Uterus (tissue), 4 donors: ENCODE measurements around the gene PLEKHH1. TPM values are rescaled to one million over a fixed set of nuclear protein-coding genes. Genes with fewer than 3 reads are reported as not detected.

Experiments used
- DNase-seq, 2 donors: peaks; one replicate each; pipeline ENCODE4 v3.0.0-alpha.2; 2019 to 2020
- H3K27ac ChIP-seq, 2 donors: fragments of 200-600 bp; sonication (generic); 1 replicate in 1 of 2; 2 replicates in 1 of 2; pipeline ENCODE4 v1.5.1; 2016 to 2018
- H3K27me3 ChIP-seq, 2 donors: fragments of 200-600 bp; sonication (generic); one replicate each; pipeline ENCODE4 v1.5.1; 2018 to 2019; ENCODE audit warnings: control low read depth in 1 of 2
- H3K36me3 ChIP-seq, 2 donors: fragments of 200-600 bp; sonication (generic); one replicate each; pipeline ENCODE4 v1.5.1; 2019; ENCODE audit warnings: control low read depth in 1 of 2
- H3K4me1 ChIP-seq, 2 donors: fragments of 200-600 bp; sonication (generic); one replicate each; pipeline ENCODE4 v1.5.1; 2018 to 2019; ENCODE audit warnings: control low read depth in 1 of 2
- H3K4me3 ChIP-seq, 2 donors: fragments of 200-600 bp; sonication (generic); 1 replicate in 1 of 2; 2 replicates in 1 of 2; pipeline ENCODE4 v1.5.1; 2018 to 2019; ENCODE audit warnings: mild to moderate bottlenecking in 1 of 2
- H3K9me3 ChIP-seq, 2 donors: fragments of 200-600 bp; sonication (generic); one replicate each; pipeline ENCODE4 v1.5.1; 2019; ENCODE audit warnings: control low read depth in 1 of 2
- CTCF ChIP-seq, 4 experiments: fragments of 200-600 bp in 2 of 4; fragments of 450-650 bp in 2 of 4; sonication (generic) in 2 of 4; IDR thresholded peaks; one replicate each; pipeline ENCODE4 v1.5.1; 2016 to 2019; ENCODE audit warnings: antibody characterized with exemption in 4 of 4, mild to moderate bottlenecking in 2 of 4, moderate library complexity in 1 of 4
- POLR2A ChIP-seq, 2 donors: fragments of 450-650 bp; IDR thresholded peaks; one replicate each; pipeline ENCODE4 v1.6.1; 2016; ENCODE audit warnings: antibody characterized with exemption in 2 of 2, mild to moderate bottlenecking in 1 of 2, moderate library complexity in 1 of 2
- intact Hi-C: fragments of 100-400 bp; cut with DNase I; formaldehyde crosslinking; loops from one replicate; pipeline ENCODE4 v1.15.1; 2023; ENCODE audit warnings: low total_unique reads
- total RNA-seq, 4 donors: library from RNA; depleted of rRNA in 3 of 4; stranded (reverse); fragments of >200 nt in 3 of 4; gene quantifications; one replicate each; pipeline versions ENCODE4 v1.1.0 to v1.2.4, GENCODE V29; 2014 to 2023
- donor health status: DM: yes; HTN: yes; CAD: no.

Gene PLEKHH1
- total RNA-seq, 4 donors from 2014 or later, result 0.29 to 8.0 (median 4.9) TPM

- Histone ChIP-seq H3K4me3 (no peak overlapping the region), H3K9me3 (no peaks in the 10 kb centered on the region), H3K27ac (no peak overlapping the region), H3K36me3 (no peaks in the 10 kb centered on the region), H3K4me1 (no peaks in the 10 kb centered on the region), H3K27me3 (no peaks in the 10 kb centered on the region)
- no peak for DNase-seq
- intact Hi-C loops, result no loop called here
- TF ChIP-seq POLR2A (IDR thresholded peaks at IDR 0.05) (no peak), CTCF (IDR thresholded peaks at IDR 0.05) (no peak)
Observed at GRCh38 chr14:67544590-67544989, 11.5 kb downstream of the PLEKHH1 start.

- Histone ChIP-seq H3K27me3 (no peaks in the 10 kb centered on the region), H3K9me3 (no peaks in the 10 kb centered on the region), H3K4me1 (no peaks in the 10 kb centered on the region), H3K27ac (no peak overlapping the region), H3K36me3 (no peaks in the 10 kb centered on the region), H3K4me3 (no peak overlapping the region)
- intact Hi-C loops, result no loop called here
- no peak for DNase-seq
- TF ChIP-seq POLR2A (IDR thresholded peaks at IDR 0.05) (no peak), CTCF (IDR thresholded peaks at IDR 0.05) (no peak)
Observed at GRCh38 chr14:67547224-67547780, 14.2 kb downstream of the PLEKHH1 start.

GRCh38 chr14:67549734-67550133 lies 16.6 kb downstream of the PLEKHH1 start:
- no peaks in the 10 kb centered on the region for H3K36me3 ChIP-seq
- no peak for DNase-seq
- TF ChIP-seq POLR2A (IDR thresholded peaks at IDR 0.05) (no peak), CTCF (IDR thresholded peaks at IDR 0.05) (no peak)

GRCh38 chr14:67551123-67551522 lies 18.0 kb downstream of the PLEKHH1 start:
- no peaks in the 10 kb centered on the region for H3K4me1 ChIP-seq
- no peak overlapping the region for H3K4me3 ChIP-seq
- H3K9me3 ChIP-seq, result no peaks in the 10 kb centered on the region
- no peak for DNase-seq
- H3K36me3 ChIP-seq, result no peaks in the 10 kb centered on the region
- no peaks in the 10 kb centered on the region for H3K27me3 ChIP-seq
- H3K27ac ChIP-seq, result no peak overlapping the region
- intact Hi-C loops, result no loop called here
- TF ChIP-seq POLR2A (IDR thresholded peaks at IDR 0.05) (no peak), CTCF (IDR thresholded peaks at IDR 0.05) (no peak)

More at GRCh38 chr14:67549734-67550133, 16.6 kb downstream of the PLEKHH1 start:
- intact Hi-C loops, result no loop called here
- H3K4me1 ChIP-seq, result no peaks in the 10 kb centered on the region
- H3K4me3 ChIP-seq, result no peak overlapping the region
- no peaks in the 10 kb centered on the region for H3K27me3 ChIP-seq
- H3K27ac ChIP-seq, result no peak overlapping the region
- no peaks in the 10 kb centered on the region for H3K9me3 ChIP-seq

- H3K36me3 ChIP-seq, result no peaks in the 10 kb centered on the region
- TF ChIP-seq POLR2A (IDR thresholded peaks at IDR 0.05), result no peak
- TF ChIP-seq CTCF (IDR thresholded peaks at IDR 0.05), result no peak
- intact Hi-C loops, result no loop called here
- H3K27ac ChIP-seq, result no peak overlapping the region
- no peak overlapping the region for H3K4me3 ChIP-seq
- DNase-seq, result no peak
- no peaks in the 10 kb centered on the region for H3K27me3 ChIP-seq
- no peaks in the 10 kb centered on the region for H3K4me1 ChIP-seq
- no peaks in the 10 kb centered on the region for H3K9me3 ChIP-seq
Observed at GRCh38 chr14:67551940-67552339, 18.9 kb downstream of the PLEKHH1 start.
